HEK293T (cell line): ENCODE data around the gene ACOXL.
"Not testable (repeated sequence)": the region's sequence is repeated elsewhere in the genome, so short reads cannot be mapped to it uniquely, and the experiment has no call there.

Experiments
- CTCF ChIA-PET: fragments of 350-600 bp; formaldehyde crosslinking; extraction: SDS; loops from one replicate; lab custom pipeline; 2021; ENCODE audit warnings: antibody characterized with exemption, inconsistent platforms; lab: Yijun Ruan, JAX
- POLR2A ChIA-PET: fragments of 350-600 bp; formaldehyde crosslinking; extraction: SDS; loops from one replicate; lab custom pipeline; 2020; ENCODE audit warnings: antibody characterized with exemption, inconsistent platforms; lab: Yijun Ruan, JAX
- DNase-seq: peaks from one replicate; pipeline ENCODE4 v3.0.0; 2012; ENCODE audit warnings: mixed read lengths; ENCODE audit errors: extremely low spot score
- ARNT ChIP-seq: fragments of 450-650 bp; IDR thresholded peaks from 2 replicates; pipeline ENCODE4 v1.6.1; 2017; ENCODE audit warnings: mild to moderate bottlenecking
- BHLHE40 ChIP-seq: fragments of 450-650 bp; IDR thresholded peaks from 2 replicates; pipeline ENCODE4 v1.6.1; 2016; ENCODE audit warnings: mild to moderate bottlenecking, moderate library complexity, borderline replicate concordance
- CTBP1 ChIP-seq: fragments of 450-650 bp; IDR thresholded peaks from 2 replicates; pipeline ENCODE4 v1.6.1; 2016; ENCODE audit warnings: borderline replicate concordance
- ELF4 ChIP-seq: fragments of 450-650 bp; IDR thresholded peaks from 2 replicates; pipeline ENCODE4 v1.6.1; 2017; ENCODE audit warnings: antibody characterized with exemption
- FOXA1 ChIP-seq: fragments of 450-650 bp; IDR thresholded peaks from 2 replicates; pipeline ENCODE4 v1.6.1; 2016; ENCODE audit warnings: mild to moderate bottlenecking
- FOXK2 ChIP-seq: fragments of 450-650 bp; IDR thresholded peaks from 2 replicates; pipeline ENCODE4 v1.6.1; 2016; ENCODE audit warnings: mild to moderate bottlenecking
- FOXM1 ChIP-seq: fragments of 450-650 bp; IDR thresholded peaks from 2 replicates; pipeline ENCODE4 v1.6.1; 2017; ENCODE audit warnings: mild to moderate bottlenecking, borderline replicate concordance
- HDGF ChIP-seq: fragments of 450-650 bp; IDR thresholded peaks from 2 replicates; pipeline ENCODE4 v1.6.1; 2017; ENCODE audit warnings: antibody characterized with exemption, borderline replicate concordance
- L3MBTL2 ChIP-seq: fragments of 450-650 bp; conservative IDR thresholded peaks from 2 replicates; pipeline ENCODE4 v1.6.1; 2016; ENCODE audit warnings: mild to moderate bottlenecking
- LEF1 ChIP-seq: fragments of 450-650 bp; IDR thresholded peaks from 2 replicates; pipeline ENCODE4 v1.6.1; 2017; ENCODE audit warnings: mild to moderate bottlenecking, borderline replicate concordance
- NFRKB ChIP-seq: fragments of 450-650 bp; IDR thresholded peaks from 2 replicates; pipeline ENCODE4 v1.6.1; 2016; ENCODE audit warnings: mild to moderate bottlenecking, moderate library complexity
- PKNOX1 ChIP-seq: fragments of 450-650 bp; IDR thresholded peaks from 2 replicates; pipeline ENCODE4 v1.6.1; 2016
- SP1 ChIP-seq: fragments of 450-650 bp; IDR thresholded peaks from 2 replicates; pipeline ENCODE4 v1.6.1; 2017
- SUZ12 ChIP-seq: fragments of 450-650 bp; IDR thresholded peaks from 2 replicates; pipeline ENCODE4 v1.6.1; 2016; ENCODE audit warnings: mild to moderate bottlenecking
- TARDBP ChIP-seq: fragments of 450-650 bp; IDR thresholded peaks from 2 replicates; pipeline ENCODE4 v1.6.1; 2016
- ZNF384 ChIP-seq: fragments of 450-650 bp; IDR thresholded peaks from 2 replicates; pipeline ENCODE4 v1.6.1; 2016

The ACOXL gene

DNA sequence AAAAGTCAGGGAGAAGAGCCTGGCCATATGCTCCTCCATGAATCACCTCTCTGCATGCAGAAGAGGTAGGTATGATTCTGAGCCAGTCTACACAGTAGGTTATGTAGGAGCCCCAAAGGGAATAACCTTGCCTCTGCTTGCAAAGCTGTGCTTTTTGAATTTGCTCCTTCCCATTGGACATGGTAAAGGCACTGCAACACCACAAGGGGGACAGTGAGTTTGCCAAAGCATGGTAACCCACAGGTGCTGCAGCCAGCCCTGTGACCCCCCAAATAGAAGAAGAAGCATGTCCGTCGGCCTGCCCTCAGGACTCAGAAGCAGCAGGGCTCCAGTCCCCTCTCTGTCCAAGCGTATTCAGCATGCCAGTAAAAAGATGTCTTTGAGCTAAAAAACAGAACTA lies 337.3 kb downstream of the ACOXL start:
- DNase-seq: no peak
- POLR2A ChIA-PET: interaction anchor here (1.3 kb wide), 1 partner anchor 51 kb away, joined by 3 read pairs; the partner anchor contains the start of gene BCL2L11
- CTCF ChIA-PET: interaction anchor here (0.6 kb wide), 1 partner anchor 250 kb away, joined by 3 read pairs; no protein-coding TSS in a partner anchor
- TF ChIP-seq NFRKB (no peak), PKNOX1 (no peak), FOXA1 (no peak), L3MBTL2 (no peak), HDGF (no peak)

GRCh38 chr2:111071600-111072171 lies 339.3 kb downstream of the ACOXL start:
- DNase-seq: no peak
- POLR2A ChIA-PET: interaction anchor here (1.0 kb wide), 1 partner anchor 49 kb away, joined by 3 read pairs; the partner anchor contains the start of gene BCL2L11
- CTCF ChIA-PET: no interaction called here
- TF ChIP-seq FOXA1: no peak
- no peak for TF ChIP-seq FOXM1
- TF ChIP-seq BHLHE40: no peak
- TF ChIP-seq SUZ12: no peak
- TF ChIP-seq LEF1: no peak

GRCh38 chr2:111072220-111072871 lies 340.0 kb downstream of the ACOXL start:
- CTCF ChIA-PET: no interaction called here
- no peak for DNase-seq
- POLR2A ChIA-PET: no interaction called here
- TF ChIP-seq FOXM1 (no peak), CTBP1 (no peak), SP1 (no peak), TARDBP (no peak), L3MBTL2 (no peak), NFRKB (no peak), HDGF (no peak), FOXK2 (no peak), LEF1 (no peak)

- DNase-seq, POLR2A ChIA-PET, CTCF ChIA-PET: not testable (repeated sequence)
Measured at GRCh38 chr2:111082659-111083058, 350.3 kb downstream of the ACOXL start.

- TF ChIP-seq L3MBTL2 (no peak), LEF1 (no peak), NFRKB (no peak), ELF4 (no peak), PKNOX1 (no peak), FOXK2 (no peak), FOXM1 (no peak), HDGF (no peak), ZNF384 (no peak), SP1 (no peak), BHLHE40 (no peak), CTBP1 (no peak), SUZ12 (no peak), TARDBP (no peak), ARNT (no peak), FOXA1 (no peak)
- CTCF ChIA-PET: no interaction called here
- no peak for DNase-seq
- POLR2A ChIA-PET: no interaction called here
Measured at GRCh38 chr2:111091811-111092211, 359.4 kb downstream of the ACOXL start.

DNA sequence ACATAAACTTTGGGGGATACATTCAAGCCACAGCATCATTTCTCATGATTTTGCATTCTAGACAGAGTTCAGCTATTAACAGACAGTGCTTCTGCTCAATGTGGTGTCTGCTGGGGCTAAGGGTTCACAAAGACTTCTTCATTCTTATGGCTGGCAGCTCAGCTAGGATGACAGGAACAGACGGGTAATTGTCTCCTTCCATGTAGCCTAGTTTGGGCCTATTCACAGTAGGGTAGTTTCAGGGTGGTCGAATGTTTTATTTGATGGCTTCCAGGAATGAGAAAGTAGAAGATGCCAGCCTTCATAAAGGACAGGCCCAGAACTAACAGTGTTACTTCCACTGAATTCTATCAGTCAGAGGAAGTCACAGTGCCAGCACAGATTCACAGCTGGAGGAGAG lies 362.3 kb downstream of the ACOXL start:
- ChIA-PET POLR2A (no interaction called here), CTCF (interaction anchor here (0.9 kb wide), 1 partner anchor 262 kb away, joined by 3 read pairs; no protein-coding TSS in a partner anchor)
- no peak for TF ChIP-seq PKNOX1
- TF ChIP-seq FOXM1: no peak
- no peak for TF ChIP-seq FOXK2
- no peak for TF ChIP-seq LEF1
- no peak for TF ChIP-seq BHLHE40
- TF ChIP-seq SP1: no peak
- no peak for TF ChIP-seq ELF4
- no peak for TF ChIP-seq ZNF384
- TF ChIP-seq SUZ12: no peak
- TF ChIP-seq FOXA1: no peak
- no peak for TF ChIP-seq L3MBTL2
- no peak for TF ChIP-seq TARDBP
- TF ChIP-seq NFRKB: no peak
- no peak for TF ChIP-seq HDGF
- no peak for TF ChIP-seq CTBP1
- TF ChIP-seq ARNT: no peak
- no peak for DNase-seq
